ENCODE results near the gene PCED1A.

- TF ChIP-seq POLR2A (IDR thresholded peaks at IDR 0.05) (no peak), CTCF (IDR thresholded peaks at IDR 0.05) (no peak), EP300 (IDR thresholded peaks at IDR 0.05) (no peak), POLR2AphosphoS5 (IDR thresholded peaks at IDR 0.05) (no peak)
Observed at GRCh38 chr20:2835331-2835796, 5.1 kb downstream of the PCED1A start.

All from stomach (tissue), 4 donors.